ENCODE measurements around the gene CDC73.
A peak's percentile ranks its signal among the peaks of the same experiment; 100 is the strongest.
"Not testable (repeated sequence)": the region's sequence is repeated elsewhere in the genome, so short reads cannot be mapped to it uniquely, and the experiment has no call there.

CDC73 gene

GRCh38 chr1:193265716-193266115 lies 143.9 kb downstream of the CDC73 start:
- DNase-seq (ENCODE audit: low read depth), result no peak
- no peak overlapping the region for H3K4me3 ChIP-seq (ENCODE audit: low read depth, low read length)
- TF ChIP-seq, protein P1, sequence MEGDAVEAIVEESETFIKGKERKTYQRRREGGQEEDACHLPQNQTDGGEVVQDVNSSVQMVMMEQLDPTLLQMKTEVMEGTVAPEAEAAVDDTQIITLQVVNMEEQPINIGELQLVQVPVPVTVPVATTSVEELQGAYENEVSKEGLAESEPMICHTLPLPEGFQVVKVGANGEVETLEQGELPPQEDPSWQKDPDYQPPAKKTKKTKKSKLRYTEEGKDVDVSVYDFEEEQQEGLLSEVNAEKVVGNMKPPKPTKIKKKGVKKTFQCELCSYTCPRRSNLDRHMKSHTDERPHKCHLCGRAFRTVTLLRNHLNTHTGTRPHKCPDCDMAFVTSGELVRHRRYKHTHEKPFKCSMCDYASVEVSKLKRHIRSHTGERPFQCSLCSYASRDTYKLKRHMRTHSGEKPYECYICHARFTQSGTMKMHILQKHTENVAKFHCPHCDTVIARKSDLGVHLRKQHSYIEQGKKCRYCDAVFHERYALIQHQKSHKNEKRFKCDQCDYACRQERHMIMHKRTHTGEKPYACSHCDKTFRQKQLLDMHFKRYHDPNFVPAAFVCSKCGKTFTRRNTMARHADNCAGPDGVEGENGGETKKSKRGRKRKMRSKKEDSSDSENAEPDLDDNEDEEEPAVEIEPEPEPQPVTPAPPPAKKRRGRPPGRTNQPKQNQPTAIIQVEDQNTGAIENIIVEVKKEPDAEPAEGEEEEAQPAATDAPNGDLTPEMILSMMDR (IDR thresholded peaks at IDR 0.05; ENCODE audit: insufficient read depth, low read depth, low read length, missing control alignments), result no peak

GRCh38 chr1:193266794-193267193 lies 145.0 kb downstream of the CDC73 start:
- H3K4me3 ChIP-seq (ENCODE audit: low read depth, low read length); DNase-seq (ENCODE audit: low read depth): not testable (repeated sequence)

- DNase-seq (ENCODE audit: low read depth), result peak; percentile 60
- TF ChIP-seq, protein P1 (IDR thresholded peaks at IDR 0.05; ENCODE audit: insufficient read depth, low read depth, low read length, missing control alignments), result no peak
- H3K4me3 ChIP-seq (ENCODE audit: low read depth, low read length), result no peak overlapping the region
Observed at GRCh38 chr1:193270996-193271395, 149.2 kb downstream of the CDC73 start.

GRCh38 chr1:193275773-193276172 lies 153.9 kb downstream of the CDC73 start:
- no peak overlapping the region for H3K4me3 ChIP-seq (ENCODE audit: low read depth, low read length)
- DNase-seq (ENCODE audit: low read depth), result no peak
- TF ChIP-seq, protein P1 (IDR thresholded peaks at IDR 0.05; ENCODE audit: insufficient read depth, low read depth, low read length, missing control alignments), result no peak

- DNase-seq (ENCODE audit: low read depth), result no peak
- H3K4me3 ChIP-seq (ENCODE audit: low read depth, low read length), result no peak overlapping the region
- TF ChIP-seq, protein P1 (IDR thresholded peaks at IDR 0.05; ENCODE audit: insufficient read depth, low read depth, low read length, missing control alignments), result no peak
Observed at GRCh38 chr1:193278968-193279367, 157.1 kb downstream of the CDC73 start.

GRCh38 chr1:193281894-193282293 lies 160.1 kb downstream of the CDC73 start:
- H3K4me3 ChIP-seq (ENCODE audit: low read depth, low read length), result no peak overlapping the region
- no peak for DNase-seq (ENCODE audit: low read depth)
- TF ChIP-seq, protein P1 (IDR thresholded peaks at IDR 0.05; ENCODE audit: insufficient read depth, low read depth, low read length, missing control alignments), result no peak

GRCh38 chr1:193283016-193283415 lies 161.2 kb downstream of the CDC73 start:
- TF ChIP-seq, protein P1 (IDR thresholded peaks at IDR 0.05; ENCODE audit: insufficient read depth, low read depth, low read length, missing control alignments), result no peak
- DNase-seq (ENCODE audit: low read depth), result no peak
- H3K4me3 ChIP-seq (ENCODE audit: low read depth, low read length), result no peak overlapping the region
